GM12865 (cell line): ENCODE results near the gene STK39.

Experiments used
- DNase-seq: peaks from one replicate; pipeline ENCODE4 v3.0.0; 2010; ENCODE audit warnings: low read depth
- H3K4me3 ChIP-seq: 2 replicates; pipeline ENCODE4 v1.5.1; 2011; ENCODE audit warnings: mild to moderate bottlenecking, low read depth, low read length, control low read depth
- CTCF ChIP-seq: IDR thresholded peaks from 2 replicates; pipeline ENCODE4 v1.5.1; 2011; ENCODE audit warnings: low read length, control low read depth, low read depth, inconsistent platforms; ENCODE audit not compliant: insufficient read depth; ENCODE audit errors: missing control alignments

The STK39 gene

GRCh38 chr2:167972020-167972419 lies 275.4 kb downstream of the STK39 start:
- H3K4me3 ChIP-seq, result no peak overlapping the region
- no peak for TF ChIP-seq CTCF
- no peak for DNase-seq

- no peak for TF ChIP-seq CTCF
- DNase-seq, result no peak
- no peak overlapping the region for H3K4me3 ChIP-seq
Measured at GRCh38 chr2:167966937-167967913, 280.2 kb downstream of the STK39 start.

GRCh38 chr2:167965907-167966761 lies 281.3 kb downstream of the STK39 start:
- no peak overlapping the region for H3K4me3 ChIP-seq
- no peak for DNase-seq
- no peak for TF ChIP-seq CTCF

- H3K4me3 ChIP-seq, result no peak overlapping the region
- TF ChIP-seq CTCF, result no peak
- DNase-seq, result no peak
Measured at GRCh38 chr2:167964650-167965413, 282.6 kb downstream of the STK39 start.

GRCh38 chr2:167963899-167964649 lies 283.3 kb downstream of the STK39 start:
- H3K4me3 ChIP-seq, result no peak overlapping the region
- DNase-seq, result no peak
- TF ChIP-seq CTCF, result no peak

GRCh38 chr2:167962436-167963226 lies 284.8 kb downstream of the STK39 start:
- no peak for DNase-seq
- no peak for TF ChIP-seq CTCF

More at GRCh38 chr2:167962436-167963226, 284.8 kb downstream of the STK39 start:
- no peak overlapping the region for H3K4me3 ChIP-seq
